GM12878 (cell line): ENCODE measurements around the gene DNAJB6. TPM values are rescaled to one million over a fixed set of nuclear protein-coding genes. Genes with fewer than 3 reads are reported as not detected.

Experiments used
- ATAC-seq: fragments of 200-7000 bp; cut with Tn5 transposase; 3 replicates; pipeline ENCODE4 v1.9.1; 2020; ENCODE audit warnings: mild to moderate bottlenecking, moderate library complexity
- BruUV-seq: library from RNA; stranded (reverse); fragments of 400-500 nt; replicated peaks from 2 replicates; lab custom pipeline; 2021; lab: Mats Ljungman, UMichigan
- CTCF ChIA-PET: fragments of 300-600 bp; sonication (Branson Sonifier 250); formaldehyde crosslinking; extraction: SDS; loops from one replicate; lab custom pipeline; 2021; ENCODE audit warnings: inconsistent platforms; lab: Yijun Ruan, JAX
- POLR2A ChIA-PET: fragments of 350-600 bp; formaldehyde crosslinking; extraction: SDS; loops from one replicate; lab custom pipeline; 2021; ENCODE audit warnings: inconsistent platforms; lab: Charles Lee
- RAD21 ChIA-PET: fragments of 300-600 bp; sonication (Branson Sonifier 250); formaldehyde crosslinking; loops from one replicate; lab custom pipeline; 2023; ENCODE audit warnings: antibody characterized with exemption; ENCODE audit not compliant: unreplicated experiment; lab: Charles Lee
- SMC1A ChIA-PET: fragments of 300-600 bp; sonication (Branson Sonifier 250); formaldehyde crosslinking; loops from one replicate; lab custom pipeline; 2023; ENCODE audit not compliant: unreplicated experiment, uncharacterized antibody; lab: Charles Lee
- DNase-seq: peaks from one replicate; pipeline ENCODE4 v3.0.0-alpha.2; 2011; ENCODE audit warnings: low read depth, low spot score
- FAIRE-seq: peaks from 3 replicates; lab custom pipeline; 2011; peaks lifted over from hg19 to GRCh38; lab: Jason Lieb, UNC
- H2AFZ ChIP-seq: 2 replicates; pipeline ENCODE4 v1.6.0; 2011; ENCODE audit warnings: low read depth, low read length, control low read depth; ENCODE audit not compliant: control insufficient read depth
- H3K27ac ChIP-seq: 2 replicates; pipeline ENCODE4 v1.5.1; 2011; ENCODE audit warnings: control low read depth; ENCODE audit not compliant: control insufficient read depth, insufficient read depth
- H3K27me3 ChIP-seq, 2 experiments: replicated peaks in 1 of 2; 2 replicates each; pipeline versions ENCODE4 v1.6.0 to v1.6.1; 2011; ENCODE audit warnings: low read length in 1 of 2; ENCODE audit not compliant: control insufficient read depth in 2 of 2, insufficient read depth in 2 of 2
- H3K36me3 ChIP-seq, 2 experiments: 2 replicates each; pipeline ENCODE4 v1.5.1; 2011; ENCODE audit warnings: low read length in 1 of 2; ENCODE audit not compliant: control insufficient read depth in 2 of 2, insufficient read depth in 2 of 2
- H3K4me1 ChIP-seq: 2 replicates; pipeline ENCODE4 v1.6.1; 2011; ENCODE audit warnings: mild to moderate bottlenecking, low read length, moderate library complexity, mixed read lengths; ENCODE audit not compliant: control insufficient read depth, insufficient read depth
- H3K4me2 ChIP-seq: 2 replicates; pipeline ENCODE4 v1.6.0; 2011; ENCODE audit warnings: control low read depth; ENCODE audit not compliant: control insufficient read depth, insufficient read depth
- H3K4me3 ChIP-seq: fragments of 200-600 bp; sonication (generic); 2 replicates; pipeline ENCODE4 v1.5.1; 2016
- H3K79me2 ChIP-seq: 2 replicates; pipeline ENCODE4 v1.6.0; 2011; ENCODE audit warnings: low read length; ENCODE audit not compliant: control insufficient read depth, insufficient read depth
- H3K9ac ChIP-seq: 2 replicates; pipeline ENCODE4 v1.8.0; 2011; ENCODE audit warnings: low read length, control low read depth, mixed read lengths; ENCODE audit not compliant: control insufficient read depth, insufficient read depth
- H3K9me3 ChIP-seq: replicated peaks from 3 replicates; pipeline ENCODE4 v1.5.1; 2011; ENCODE audit warnings: mild to moderate bottlenecking, low read length; ENCODE audit not compliant: control insufficient read depth, insufficient read depth
- H4K20me1 ChIP-seq: 2 replicates; pipeline ENCODE4 v1.6.0; 2011; ENCODE audit not compliant: control insufficient read depth, insufficient read depth
- BHLHE40 ChIP-seq, 2 experiments: fragments of 450-650 bp in 1 of 2; IDR thresholded peaks; 2 replicates each; pipeline ENCODE4 v1.6.1; 2011 to 2017; ENCODE audit warnings: low read depth in 2 of 2, borderline replicate concordance in 1 of 2, improper control_type of control experiment in 1 of 2, low read length in 1 of 2, mild to moderate bottlenecking in 1 of 2
- HDAC6 ChIP-seq: fragments of 200-600 bp; sonication (generic); IDR thresholded peaks from one replicate; pipeline ENCODE4 v1.8.0; 2017; ENCODE audit warnings: antibody characterized with exemption; ENCODE audit not compliant: unreplicated experiment
- POLR2A ChIP-seq: IDR thresholded peaks from 2 replicates; pipeline ENCODE4 v1.6.1; 2011; ENCODE audit warnings: low read depth, mild to moderate bottlenecking, low read length
- SMARCA5 ChIP-seq: fragments of 450-650 bp; IDR thresholded peaks from 2 replicates; pipeline ENCODE4 v1.6.1; 2017; ENCODE audit warnings: mild to moderate bottlenecking
- SPI1 ChIP-seq: IDR thresholded peaks from 2 replicates; pipeline ENCODE4 v1.6.1; 2011; ENCODE audit warnings: low read depth, mild to moderate bottlenecking, low read length, moderate library complexity, borderline replicate concordance; ENCODE audit not compliant: insufficient read depth
- SRF ChIP-seq, 2 experiments: IDR thresholded peaks; 2 replicates each; pipeline ENCODE4 v1.6.1; 2011; ENCODE audit warnings: low read depth in 2 of 2, low read length in 2 of 2, mild to moderate bottlenecking in 1 of 2, moderate library complexity in 1 of 2
- ZZZ3 ChIP-seq: IDR thresholded peaks from 2 replicates; pipeline ENCODE4 v1.6.1; 2011; ENCODE audit warnings: low read depth; ENCODE audit not compliant: control insufficient read depth, insufficient read length
- WGBS: methylation state at CpG from one replicate; pipeline ENCODE4 v1.1.6; 2016; ENCODE audit warnings: low lambda C conversion rate; ENCODE audit not compliant: insufficient replicate concordance, insufficient coverage; ENCODE audit errors: missing lambda C conversion rate; 5-methylcytosine and 5-hydroxymethylcytosine counted together
- in situ Hi-C: fragments of 300-500 bp; cut with MboI; formaldehyde crosslinking; loops from 9 replicates; pipeline ENCODE4 v1.14.3; 2018; ENCODE audit warnings: mixed read lengths
- intact Hi-C: fragments of 100-400 bp; cut with micrococcal nuclease; formaldehyde crosslinking; loops from one replicate; pipeline ENCODE4 v1.14.2; 2022; ENCODE audit not compliant: unreplicated experiment
- polyA plus RNA-seq, 11 experiments: library from polyadenylated mRNA; depleted of rRNA in 4 of 11; unstranded in 6 of 11; stranded (reverse) in 5 of 11; fragments of >200 nt; fragmentation: Nextera tagmentation in 4 of 11; fragmentation: Illumina TruSeq in 1 of 11; extraction: Ambion mirVana in 4 of 11; extraction: Trizol in 1 of 11; gene quantifications; 1 replicate in 1 of 11; 2 replicates in 10 of 11; pipeline versions ENCODE4 v1.2.1 to v1.2.3, GENCODE V29; 2011 to 2016; ENCODE audit warnings: inconsistent platforms in 2 of 11, missing spikeins in 2 of 11, low read depth in 1 of 11
- total RNA-seq, 4 experiments: library from RNA; depleted of rRNA in 3 of 4; stranded (reverse); fragments of >200 nt in 3 of 4; fragmentation: Illumina TruSeq in 1 of 4; extraction: Trizol in 1 of 4; gene quantifications; 2 replicates each; pipeline versions ENCODE4 v1.2.1 to v1.2.3, GENCODE V29; 2013 to 2021
- TF ChIP-seq, protein P1 (sequence below): fragments of 150-350 bp; IDR thresholded peaks from 2 replicates; pipeline ENCODE4 v1.6.1; 2014; ENCODE audit warnings: mild to moderate bottlenecking, low read depth, low read length
- TF ChIP-seq, protein P2 (sequence below): fragments of 450-650 bp; formaldehyde crosslinking; IDR thresholded peaks from 2 replicates; pipeline ENCODE4 v1.4.0; 2020; ENCODE audit warnings: mild to moderate bottlenecking, moderate library complexity

DNAJB6 gene
- total and polyA plus RNA-seq, 10 of the 15 experiments (the other 5 are each of a cell fraction or from before 2014, with no cell fraction given): 34.5 to 117 (median 53.1) TPM

DNA sequence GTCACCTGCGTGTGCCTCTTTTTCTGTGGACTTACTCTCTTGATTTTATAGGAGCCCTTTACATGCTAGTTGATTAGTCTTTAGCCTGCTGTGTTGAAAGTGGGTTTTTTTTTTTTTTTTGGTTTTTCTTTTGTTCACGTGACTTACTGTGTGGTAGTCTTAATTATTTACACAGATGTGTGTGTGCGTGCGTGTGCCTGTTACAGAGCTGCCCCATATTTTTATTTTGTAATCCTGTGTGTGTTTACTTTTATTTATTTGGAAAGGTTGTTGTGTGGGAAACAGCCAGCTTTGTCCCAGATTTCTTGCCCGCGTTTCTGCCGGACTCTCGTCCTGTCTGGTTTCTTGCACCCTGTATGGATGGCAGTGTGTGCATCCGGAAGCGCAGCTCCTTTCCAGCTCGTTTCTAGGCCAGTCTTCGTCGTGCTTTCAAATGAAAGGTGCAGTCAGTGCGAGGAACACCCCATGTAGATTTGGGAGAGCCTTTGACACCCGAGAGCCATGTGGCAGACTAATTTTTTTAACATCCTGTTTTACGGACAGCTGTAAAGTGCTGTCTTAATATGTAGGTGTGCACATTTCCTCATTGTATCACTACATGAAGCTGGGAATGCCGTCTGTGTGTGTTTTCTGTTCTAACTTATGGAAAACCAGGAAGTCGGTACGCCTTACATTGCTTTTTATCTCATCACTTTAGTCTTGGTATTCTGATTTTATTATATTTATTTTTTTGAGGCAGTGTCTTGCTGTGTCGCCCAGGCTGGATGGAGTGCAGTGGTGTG is 55.6 kb downstream of the DNAJB6 start:
- H4K20me1 ChIP-seq: no peaks in the 10 kb centered on the region
- no TSS peak for BruUV-seq
- no peak overlapping the region for H2AFZ ChIP-seq
- peaks cover 15 to 35% of the 10 kb centered on the region in 2 experiments for H3K36me3 ChIP-seq
- no peak overlapping the region for H3K9ac ChIP-seq
- WGBS: over 99% methylated on average over 20 of the region's 20 CpGs
- no peaks in the 10 kb centered on the region for H3K9me3 ChIP-seq
- no peaks in the 10 kb centered on the region; the same call in 1 of the 2 replicates for H3K4me1 ChIP-seq
- FAIRE-seq (no peak), ATAC-seq (no peak), DNase-seq (no peak)
- no peak overlapping the region for H3K4me3 ChIP-seq
- no peaks in the 10 kb centered on the region; the same call in none of the 2 replicates for H3K79me2 ChIP-seq
- in situ Hi-C loops: no loop called here
- intact Hi-C loops: no loop called here
- H3K27me3 ChIP-seq: no peaks in the 10 kb centered on the region
- POLR2A ChIA-PET: no interaction called here
- no peak overlapping the region for H3K4me2 ChIP-seq
- no peak overlapping the region for H3K27ac ChIP-seq
- SMC1A ChIA-PET: no interaction called here
- TF ChIP-seq HDAC6: no peak
- RAD21 ChIA-PET: no interaction called here
- CTCF ChIA-PET: no interaction called here

DNA sequence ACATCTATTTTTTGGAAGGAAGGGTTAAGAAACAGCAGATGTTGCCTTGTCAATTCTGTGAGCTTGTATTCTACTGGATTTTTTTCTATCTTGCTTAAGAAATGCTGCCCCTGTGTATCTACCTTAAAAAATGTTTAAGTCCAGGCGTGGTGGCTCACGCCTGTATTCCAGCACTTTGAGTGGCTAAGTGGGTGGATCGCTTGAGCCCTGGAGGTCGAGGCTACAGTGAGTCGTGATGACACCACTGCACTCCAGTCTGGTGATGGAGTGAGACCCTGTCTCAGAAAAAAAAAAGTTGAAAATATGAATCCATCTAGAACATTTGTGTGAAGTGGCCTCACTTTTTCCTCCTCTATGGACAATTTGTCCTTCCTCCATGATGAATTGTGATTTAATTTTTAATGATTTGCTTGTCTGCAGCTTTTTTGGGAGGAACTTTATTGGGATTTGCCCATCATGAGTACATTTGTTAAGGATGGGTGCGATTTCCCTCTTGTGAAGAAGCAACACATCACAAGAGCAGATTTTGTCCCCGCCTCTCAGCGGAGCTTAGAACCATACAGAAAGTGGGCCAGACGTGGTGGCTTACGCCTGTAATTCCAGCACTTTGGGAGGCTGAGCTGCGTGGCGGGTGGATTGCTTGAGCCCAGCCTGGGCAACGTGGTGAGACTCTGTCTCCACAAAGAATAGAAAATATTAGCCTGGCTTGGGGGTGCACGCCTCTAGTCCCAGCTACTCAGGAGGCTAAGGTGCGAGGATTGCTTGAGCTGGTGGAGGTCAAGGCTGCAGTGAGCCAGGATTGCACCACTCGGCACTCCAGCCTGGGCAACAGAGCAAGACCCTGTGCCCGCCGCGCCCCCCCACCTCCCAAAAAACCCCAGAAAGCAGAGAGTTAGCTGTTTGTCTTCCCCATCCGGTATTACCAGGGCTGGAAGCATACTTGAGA is 57.7 kb downstream of the DNAJB6 start:
- no TSS peak for BruUV-seq
- POLR2A ChIA-PET: no interaction called here
- no peaks in the 10 kb centered on the region for H3K27me3 ChIP-seq
- 96% methylated on average over 17 of the region's 20 CpGs for WGBS
- intact Hi-C loops: no loop called here
- no peak overlapping the region for H2AFZ ChIP-seq
- no peak overlapping the region for H3K4me2 ChIP-seq
- no peak overlapping the region for H3K27ac ChIP-seq
- H3K4me1 ChIP-seq: no peaks in the 10 kb centered on the region
- no peaks in the 10 kb centered on the region; the same call in 1 of the 2 replicates for H3K79me2 ChIP-seq
- SMC1A ChIA-PET: no interaction called here
- no peak overlapping the region for H3K9ac ChIP-seq
- in situ Hi-C loops: no loop called here
- no peak overlapping the region for H3K4me3 ChIP-seq
- no peaks in the 10 kb centered on the region for H4K20me1 ChIP-seq
- no peaks in the 10 kb centered on the region for H3K9me3 ChIP-seq
- DNase-seq (no peak), FAIRE-seq (no peak), ATAC-seq (no peak)
- CTCF ChIA-PET: interaction anchor here (0.6 to 1.4 kb wide), 2 partner anchors 15 to 258 kb away, joined by 3 to 4 read pairs; no protein-coding TSS in a partner anchor
- RAD21 ChIA-PET: no interaction called here
- peaks cover 15 to 19% of the 10 kb centered on the region in 2 experiments for H3K36me3 ChIP-seq
- no peak for TF ChIP-seq BHLHE40 (IDR thresholded peaks at IDR 0.05; ENCODE audit: borderline replicate concordance in 1 of 2, low read depth in 2 of 2, low read length in 1 of 2)
- TF ChIP-seq SRF (IDR thresholded peaks at IDR 0.05; ENCODE audit: low read depth in 2 of 2, low read length in 2 of 2): no peak
- TF ChIP-seq SPI1: no peak
- TF ChIP-seq ZZZ3: no peak
- TF ChIP-seq SMARCA5: no peak
- TF ChIP-seq POLR2A: no peak
- TF ChIP-seq, protein P1, sequence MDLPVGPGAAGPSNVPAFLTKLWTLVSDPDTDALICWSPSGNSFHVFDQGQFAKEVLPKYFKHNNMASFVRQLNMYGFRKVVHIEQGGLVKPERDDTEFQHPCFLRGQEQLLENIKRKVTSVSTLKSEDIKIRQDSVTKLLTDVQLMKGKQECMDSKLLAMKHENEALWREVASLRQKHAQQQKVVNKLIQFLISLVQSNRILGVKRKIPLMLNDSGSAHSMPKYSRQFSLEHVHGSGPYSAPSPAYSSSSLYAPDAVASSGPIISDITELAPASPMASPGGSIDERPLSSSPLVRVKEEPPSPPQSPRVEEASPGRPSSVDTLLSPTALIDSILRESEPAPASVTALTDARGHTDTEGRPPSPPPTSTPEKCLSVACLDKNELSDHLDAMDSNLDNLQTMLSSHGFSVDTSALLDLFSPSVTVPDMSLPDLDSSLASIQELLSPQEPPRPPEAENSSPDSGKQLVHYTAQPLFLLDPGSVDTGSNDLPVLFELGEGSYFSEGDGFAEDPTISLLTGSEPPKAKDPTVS: no peak
- TF ChIP-seq, protein P2, sequence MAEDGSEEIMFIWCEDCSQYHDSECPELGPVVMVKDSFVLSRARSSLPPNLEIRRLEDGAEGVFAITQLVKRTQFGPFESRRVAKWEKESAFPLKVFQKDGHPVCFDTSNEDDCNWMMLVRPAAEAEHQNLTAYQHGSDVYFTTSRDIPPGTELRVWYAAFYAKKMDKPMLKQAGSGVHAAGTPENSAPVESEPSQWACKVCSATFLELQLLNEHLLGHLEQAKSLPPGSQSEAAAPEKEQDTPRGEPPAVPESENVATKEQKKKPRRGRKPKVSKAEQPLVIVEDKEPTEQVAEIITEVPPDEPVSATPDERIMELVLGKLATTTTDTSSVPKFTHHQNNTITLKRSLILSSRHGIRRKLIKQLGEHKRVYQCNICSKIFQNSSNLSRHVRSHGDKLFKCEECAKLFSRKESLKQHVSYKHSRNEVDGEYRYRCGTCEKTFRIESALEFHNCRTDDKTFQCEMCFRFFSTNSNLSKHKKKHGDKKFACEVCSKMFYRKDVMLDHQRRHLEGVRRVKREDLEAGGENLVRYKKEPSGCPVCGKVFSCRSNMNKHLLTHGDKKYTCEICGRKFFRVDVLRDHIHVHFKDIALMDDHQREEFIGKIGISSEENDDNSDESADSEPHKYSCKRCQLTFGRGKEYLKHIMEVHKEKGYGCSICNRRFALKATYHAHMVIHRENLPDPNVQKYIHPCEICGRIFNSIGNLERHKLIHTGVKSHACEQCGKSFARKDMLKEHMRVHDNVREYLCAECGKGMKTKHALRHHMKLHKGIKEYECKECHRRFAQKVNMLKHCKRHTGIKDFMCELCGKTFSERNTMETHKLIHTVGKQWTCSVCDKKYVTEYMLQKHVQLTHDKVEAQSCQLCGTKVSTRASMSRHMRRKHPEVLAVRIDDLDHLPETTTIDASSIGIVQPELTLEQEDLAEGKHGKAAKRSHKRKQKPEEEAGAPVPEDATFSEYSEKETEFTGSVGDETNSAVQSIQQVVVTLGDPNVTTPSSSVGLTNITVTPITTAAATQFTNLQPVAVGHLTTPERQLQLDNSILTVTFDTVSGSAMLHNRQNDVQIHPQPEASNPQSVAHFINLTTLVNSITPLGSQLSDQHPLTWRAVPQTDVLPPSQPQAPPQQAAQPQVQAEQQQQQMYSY (CRISPR knock-in tag): no peak
